ENCODE measurements around the gene LYPD6B.
A peak's percentile ranks its signal among the peaks of the same experiment; 100 is the strongest.

The LYPD6B gene

DNA sequence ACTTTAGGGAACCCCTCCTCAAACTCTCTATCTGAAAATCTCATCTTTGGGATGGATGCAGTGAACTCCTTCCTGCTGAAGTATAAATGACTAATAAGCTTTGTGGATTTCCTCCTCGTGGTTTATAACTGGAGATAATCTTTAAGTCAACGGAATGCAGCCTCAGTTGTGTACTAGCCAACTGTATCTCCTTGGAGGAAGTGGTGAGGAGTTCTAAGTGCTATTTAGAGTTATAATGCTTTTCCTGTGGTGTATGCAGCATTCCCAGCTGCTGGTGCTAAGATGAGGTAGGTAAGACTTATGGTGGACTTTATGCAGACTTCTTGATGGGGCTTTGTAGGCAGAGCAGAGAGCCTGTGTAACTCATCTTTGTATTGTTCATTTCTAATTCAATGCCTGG lies 90.9 kb downstream of the LYPD6B start:
- TF ChIP-seq, protein P1, sequence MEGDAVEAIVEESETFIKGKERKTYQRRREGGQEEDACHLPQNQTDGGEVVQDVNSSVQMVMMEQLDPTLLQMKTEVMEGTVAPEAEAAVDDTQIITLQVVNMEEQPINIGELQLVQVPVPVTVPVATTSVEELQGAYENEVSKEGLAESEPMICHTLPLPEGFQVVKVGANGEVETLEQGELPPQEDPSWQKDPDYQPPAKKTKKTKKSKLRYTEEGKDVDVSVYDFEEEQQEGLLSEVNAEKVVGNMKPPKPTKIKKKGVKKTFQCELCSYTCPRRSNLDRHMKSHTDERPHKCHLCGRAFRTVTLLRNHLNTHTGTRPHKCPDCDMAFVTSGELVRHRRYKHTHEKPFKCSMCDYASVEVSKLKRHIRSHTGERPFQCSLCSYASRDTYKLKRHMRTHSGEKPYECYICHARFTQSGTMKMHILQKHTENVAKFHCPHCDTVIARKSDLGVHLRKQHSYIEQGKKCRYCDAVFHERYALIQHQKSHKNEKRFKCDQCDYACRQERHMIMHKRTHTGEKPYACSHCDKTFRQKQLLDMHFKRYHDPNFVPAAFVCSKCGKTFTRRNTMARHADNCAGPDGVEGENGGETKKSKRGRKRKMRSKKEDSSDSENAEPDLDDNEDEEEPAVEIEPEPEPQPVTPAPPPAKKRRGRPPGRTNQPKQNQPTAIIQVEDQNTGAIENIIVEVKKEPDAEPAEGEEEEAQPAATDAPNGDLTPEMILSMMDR (conservative IDR thresholded peaks at IDR 0.05; ENCODE audit: low read length), result no peak
- no peak overlapping the region for H3K4me3 ChIP-seq (ENCODE audit: low read length)
- peak; percentile 62 for DNase-seq (ENCODE audit: low read depth)

- TF ChIP-seq, protein P1 (conservative IDR thresholded peaks at IDR 0.05; ENCODE audit: low read length), result no peak
- H3K4me3 ChIP-seq (ENCODE audit: low read length), result no peak overlapping the region
- peak; percentile 27 for DNase-seq (ENCODE audit: low read depth)
Observed at GRCh38 chr2:149132339-149132738, 93.8 kb downstream of the LYPD6B start.

- no peak overlapping the region for H3K4me3 ChIP-seq (ENCODE audit: low read length)
- TF ChIP-seq, protein P1 (conservative IDR thresholded peaks at IDR 0.05; ENCODE audit: low read length), result no peak
- DNase-seq (ENCODE audit: low read depth), result no peak
Observed at GRCh38 chr2:149132901-149133300, 94.4 kb downstream of the LYPD6B start.

- no peak for DNase-seq (ENCODE audit: low read depth)
- TF ChIP-seq, protein P1 (conservative IDR thresholded peaks at IDR 0.05; ENCODE audit: low read length), result no peak
- H3K4me3 ChIP-seq (ENCODE audit: low read length), result no peak overlapping the region
Observed at GRCh38 chr2:149134335-149134923, 95.9 kb downstream of the LYPD6B start.

- DNase-seq (ENCODE audit: low read depth), result peak; percentile 9
- TF ChIP-seq, protein P1 (conservative IDR thresholded peaks at IDR 0.05; ENCODE audit: low read length), result no peak
- H3K4me3 ChIP-seq (ENCODE audit: low read length), result no peak overlapping the region
Observed at GRCh38 chr2:149136111-149136510, 97.6 kb downstream of the LYPD6B start.

- DNase-seq (ENCODE audit: low read depth), result no peak
- no peak overlapping the region for H3K4me3 ChIP-seq (ENCODE audit: low read length)
- TF ChIP-seq, protein P1 (conservative IDR thresholded peaks at IDR 0.05; ENCODE audit: low read length), result no peak
Observed at GRCh38 chr2:149141046-149141445, 102.5 kb downstream of the LYPD6B start.

DNA sequence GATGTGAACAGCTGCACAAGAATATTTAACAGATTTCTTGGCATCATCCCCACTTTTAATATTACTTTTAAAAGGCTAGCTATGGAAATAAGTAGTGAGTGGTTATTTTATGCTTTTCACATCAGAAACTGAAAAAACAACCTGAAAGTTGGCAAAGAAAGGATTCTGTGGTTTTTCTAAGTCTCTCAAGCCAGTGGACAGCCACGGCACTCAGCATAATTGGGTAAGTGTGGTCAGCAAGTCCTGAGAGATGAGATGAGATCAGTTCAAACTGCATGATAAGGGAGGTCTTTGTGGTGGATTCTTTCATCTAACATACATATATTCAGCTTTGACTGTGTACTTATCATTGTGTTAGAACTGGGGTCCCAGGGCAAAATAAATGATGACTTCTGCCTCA lies 105.2 kb downstream of the LYPD6B start:
- TF ChIP-seq, protein P1 (conservative IDR thresholded peaks at IDR 0.05; ENCODE audit: low read length), result no peak
- no peak overlapping the region for H3K4me3 ChIP-seq (ENCODE audit: low read length)
- DNase-seq (ENCODE audit: low read depth), result peak; percentile 63

Measured in AG10803 (cell line).